GM23338 (cell line): ENCODE data around the gene TNFSF13B. TPM values are rescaled to one million over a fixed set of nuclear protein-coding genes. Genes with fewer than 3 reads are reported as not detected.

Source experiments
- ATAC-seq: fragments of 200-7000 bp; cut with Tn5 transposase; 3 replicates; pipeline ENCODE4 v1.9.1; 2020
- DNase-seq: peaks from one replicate; pipeline ENCODE4 v3.0.0-alpha.2; 2015; ENCODE audit warnings: low spot score
- H2AFZ ChIP-seq: fragments of 200-600 bp; sonication (generic); 2 replicates; pipeline ENCODE4 v1.8.0; 2016; ENCODE audit warnings: antibody characterized with exemption, mild to moderate bottlenecking, moderate library complexity
- H3F3A ChIP-seq: fragments of 200-600 bp; sonication (generic); replicated peaks from 2 replicates; pipeline ENCODE4 v1.8.0; 2017; ENCODE audit warnings: antibody characterized with exemption, mixed run types, low read depth
- H3K27ac ChIP-seq: fragments of 200-600 bp; sonication (generic); 2 replicates; pipeline ENCODE4 v1.6.1; 2016; ENCODE audit warnings: low read depth
- H3K27me3 ChIP-seq: fragments of 200-600 bp; sonication (generic); 2 replicates; pipeline ENCODE4 v1.8.0; 2016; ENCODE audit warnings: mild to moderate bottlenecking, mixed run types, moderate library complexity; ENCODE audit not compliant: insufficient read depth
- H3K36me3 ChIP-seq: fragments of 200-600 bp; sonication (generic); 2 replicates; pipeline ENCODE4 v1.8.0; 2016; ENCODE audit warnings: mild to moderate bottlenecking; ENCODE audit not compliant: insufficient read depth
- H3K4me1 ChIP-seq: fragments of 200-600 bp; sonication (generic); 2 replicates; pipeline ENCODE4 v1.8.0; 2016; ENCODE audit warnings: mild to moderate bottlenecking, moderate library complexity; ENCODE audit not compliant: insufficient read depth
- H3K4me2 ChIP-seq: fragments of 200-600 bp; sonication (generic); 2 replicates; pipeline ENCODE4 v1.7.1; 2017; ENCODE audit warnings: mixed run types
- H3K4me3 ChIP-seq: fragments of 200-600 bp; sonication (generic); 2 replicates; pipeline ENCODE4 v1.6.1; 2016; ENCODE audit warnings: mixed run types
- H3K79me2 ChIP-seq: fragments of 200-600 bp; sonication (generic); replicated peaks from 2 replicates; pipeline ENCODE4 v1.8.0; 2017; ENCODE audit warnings: mild to moderate bottlenecking; ENCODE audit not compliant: insufficient read depth
- H3K9me2 ChIP-seq: fragments of 200-600 bp; sonication (generic); 2 replicates; pipeline ENCODE4 v1.8.0; 2017; ENCODE audit not compliant: insufficient read depth
- H4K20me1 ChIP-seq: fragments of 200-600 bp; sonication (generic); replicated peaks from 2 replicates; pipeline ENCODE4 v1.8.0; 2017; ENCODE audit warnings: mild to moderate bottlenecking; ENCODE audit not compliant: insufficient read depth
- H3K27ac Mint-ChIP-seq: 2 replicates; pipeline ENCODE4 v1.8.0; 2020; ENCODE audit warnings: inconsistent platforms, mild to moderate bottlenecking, moderate library complexity, mixed read lengths
- H3K27me3 Mint-ChIP-seq: 3 replicates; pipeline ENCODE4 v1.8.0; 2022; ENCODE audit warnings: low read depth, mild to moderate bottlenecking, moderate library complexity, mixed read lengths, inconsistent platforms; ENCODE audit not compliant: insufficient read depth, poor library complexity
- H3K36me3 Mint-ChIP-seq: 3 replicates; pipeline ENCODE4 v1.8.0; 2021; ENCODE audit warnings: low read depth, mild to moderate bottlenecking, inconsistent platforms, moderate library complexity, mixed read lengths
- H3K4me1 Mint-ChIP-seq: 3 replicates; pipeline ENCODE4 v1.8.0; 2020; ENCODE audit warnings: mild to moderate bottlenecking, inconsistent platforms, mixed read lengths
- H3K4me3 Mint-ChIP-seq: 3 replicates; pipeline ENCODE4 v1.8.0; 2021; ENCODE audit warnings: moderate library complexity, mild to moderate bottlenecking, inconsistent platforms, mixed read lengths
- H3K9me3 Mint-ChIP-seq: 3 replicates; pipeline ENCODE4 v1.8.0; 2020; ENCODE audit warnings: moderate library complexity, mild to moderate bottlenecking, inconsistent platforms, mixed read lengths
- ETS1 ChIP-seq: IDR thresholded peaks from 2 replicates; pipeline ENCODE4 v1.6.1; 2016; ENCODE audit warnings: antibody characterized with exemption
- EZH2phosphoT487 ChIP-seq: fragments of 200-600 bp; sonication (generic); IDR thresholded peaks from one replicate; pipeline ENCODE4 v1.8.1; 2018; ENCODE audit warnings: antibody characterized with exemption; ENCODE audit not compliant: unreplicated experiment
- JUNB ChIP-seq: IDR thresholded peaks from one replicate; pipeline ENCODE4 v1.6.1; 2016; ENCODE audit warnings: antibody characterized with exemption; ENCODE audit not compliant: unreplicated experiment
- POLR2AphosphoS5 ChIP-seq: IDR thresholded peaks from 2 replicates; pipeline ENCODE4 v1.6.1; 2016; ENCODE audit warnings: antibody characterized with exemption, low read depth
- STAT1 ChIP-seq: IDR thresholded peaks from one replicate; pipeline ENCODE4 v1.6.1; 2016; ENCODE audit warnings: antibody characterized with exemption; ENCODE audit not compliant: unreplicated experiment
- ZNF114 ChIP-seq: fragments of 250-450 bp; sonication (Bioruptor Pico); IDR thresholded peaks from 2 replicates; pipeline ENCODE4 v1.5.0; 2020; ENCODE audit warnings: mild to moderate bottlenecking, moderate library complexity
- ZNF331 ChIP-seq: fragments of 250-450 bp; sonication (Bioruptor Pico); IDR thresholded peaks from 2 replicates; pipeline ENCODE4 v1.5.0; 2020; ENCODE audit warnings: low read depth, mild to moderate bottlenecking, moderate library complexity
- polyA plus RNA-seq: library from polyadenylated mRNA; unstranded; fragments of >200 nt; fragmentation: Nextera tagmentation; extraction: Ambion mirVana; gene quantifications from 2 replicates; pipeline ENCODE4 v1.2.1, GENCODE V29; 2016
- total RNA-seq: library from RNA; depleted of rRNA; stranded (reverse); fragments of >200 nt; shearing (Covaris generic); gene quantifications from 2 replicates; pipeline ENCODE4 v1.2.3, GENCODE V29; 2014

TNFSF13B gene
- total and polyA plus RNA-seq, 2 experiments from 2014 or later = 0.10 to 0.55 TPM

GRCh38 chr13:108249150-108249549 is 20.4 kb upstream of the TNFSF13B start:
- Histone ChIP-seq H3K27ac (no peak overlapping the region), H3K9me2 (0 out of 2 replicates have a peak, but pooled peaks cover 3% of the 10 kb centered on the region), H3K36me3 (no peaks in the 10 kb centered on the region), H3K27me3 (no peaks in the 10 kb centered on the region), H3K4me2 (no peak overlapping the region), H2AFZ (no peak overlapping the region), H3F3A (no peaks in the 10 kb centered on the region), H3K4me3 (no peak overlapping the region), H3K79me2 (no peaks in the 10 kb centered on the region), H4K20me1 (no peaks in the 10 kb centered on the region), H3K4me1 (no peaks in the 10 kb centered on the region)
- H3K4me3 Mint-ChIP-seq = no peak overlapping the region
- TF ChIP-seq JUNB (no peak), EZH2phosphoT487 (no peak), ETS1 (no peak), ZNF114 (CRISPR knock-in tag) (no peak)
- ATAC-seq (no peak), DNase-seq (no peak)
- no peaks in the 10 kb centered on the region for H3K9me3 Mint-ChIP-seq
- no peak overlapping the region for H3K27ac Mint-ChIP-seq
- H3K36me3 Mint-ChIP-seq = no peaks in the 10 kb centered on the region
- H3K4me1 Mint-ChIP-seq = no peaks in the 10 kb centered on the region
- H3K27me3 Mint-ChIP-seq = no peaks in the 10 kb centered on the region

- no peaks in the 10 kb centered on the region for H3F3A ChIP-seq
- no peaks in the 10 kb centered on the region for H3K9me2 ChIP-seq
- no peaks in the 10 kb centered on the region for H3K27me3 ChIP-seq
- H3K79me2 ChIP-seq = no peaks in the 10 kb centered on the region
- H3K36me3 ChIP-seq = no peaks in the 10 kb centered on the region
- Mint-ChIP-seq H3K9me3 (no peaks in the 10 kb centered on the region), H3K27me3 (peaks cover 2% of the 10 kb centered on the region), H3K4me3 (no peak overlapping the region), H3K36me3 (no peaks in the 10 kb centered on the region), H3K27ac (no peak overlapping the region), H3K4me1 (no peaks in the 10 kb centered on the region)
- DNase-seq (no peak), ATAC-seq (no peak)
- H3K4me3 ChIP-seq = no peak overlapping the region
- H2AFZ ChIP-seq = no peak overlapping the region
- H4K20me1 ChIP-seq = no peaks in the 10 kb centered on the region
- H3K4me1 ChIP-seq = no peaks in the 10 kb centered on the region
- no peak for TF ChIP-seq EZH2phosphoT487
- no peak for TF ChIP-seq STAT1
- no peak overlapping the region for H3K27ac ChIP-seq
- no peak overlapping the region for H3K4me2 ChIP-seq
These were observed 12.3 kb upstream of the TNFSF13B start for GRCh38 chr13:108257248-108257647.

GRCh38 chr13:108263621-108264355 is 5.7 kb upstream of the TNFSF13B start:
- Histone ChIP-seq H3K4me2 (no peak overlapping the region), H3K27me3 (no peaks in the 10 kb centered on the region), H3K27ac (no peak overlapping the region), H3K4me1 (no peaks in the 10 kb centered on the region), H3K79me2 (no peaks in the 10 kb centered on the region), H2AFZ (no peak overlapping the region), H4K20me1 (no peaks in the 10 kb centered on the region), H3F3A (no peaks in the 10 kb centered on the region), H3K4me3 (no peak overlapping the region), H3K9me2 (no peaks in the 10 kb centered on the region), H3K36me3 (no peaks in the 10 kb centered on the region)
- H3K27ac Mint-ChIP-seq = no peak overlapping the region
- no peaks in the 10 kb centered on the region for H3K36me3 Mint-ChIP-seq
- no peaks in the 10 kb centered on the region for H3K4me1 Mint-ChIP-seq
- no peaks in the 10 kb centered on the region; the same call in 2 of the 3 replicates for H3K9me3 Mint-ChIP-seq
- H3K27me3 Mint-ChIP-seq = peaks cover 2% of the 10 kb centered on the region
- ATAC-seq (no peak), DNase-seq (no peak)
- no peak overlapping the region for H3K4me3 Mint-ChIP-seq
- TF ChIP-seq STAT1 = no peak
- TF ChIP-seq ZNF331 = no peak
- TF ChIP-seq ETS1 = no peak
- TF ChIP-seq POLR2AphosphoS5 = no peak
- no peak for TF ChIP-seq EZH2phosphoT487
